ENCODE data around the gene FGD6. TPM values are rescaled to one million over a fixed set of nuclear protein-coding genes. Genes with fewer than 3 reads are reported as not detected.

FGD6 gene
- total RNA-seq, 1 donor from 2014 or later, result 3.7 TPM

GRCh38 chr12:95173392-95174251, 43.6 kb downstream of the FGD6 start:
- intact Hi-C loops (cut with micrococcal nuclease), result no loop called here
- no peak for TF ChIP-seq CTCF (IDR thresholded peaks at IDR 0.05)
- ChIA-PET CTCF (no interaction called here), POLR2A (no interaction called here)
- no peaks in the 10 kb centered on the region for H3K27me3 Mint-ChIP-seq
- peaks cover 2% of the 10 kb centered on the region for H3K36me3 Mint-ChIP-seq (ENCODE audit: low read depth)
- no peak for ATAC-seq (ENCODE audit: low read depth)
- H3K9me3 Mint-ChIP-seq, result no peaks in the 10 kb centered on the region
- no peak for DNase-seq
- H3K27ac Mint-ChIP-seq, result no peak overlapping the region
- H3K4me3 Mint-ChIP-seq, result no peak overlapping the region
- no peaks in the 10 kb centered on the region for H3K4me1 Mint-ChIP-seq

GRCh38 chr12:95169368-95169767, 47.9 kb downstream of the FGD6 start:
- ATAC-seq (ENCODE audit: low read depth) (no peak), DNase-seq (no peak)
- Mint-ChIP-seq H3K27ac (no peak overlapping the region), H3K36me3 (ENCODE audit: low read depth) (peaks cover 2% of the 10 kb centered on the region), H3K4me1 (no peaks in the 10 kb centered on the region), H3K4me3 (no peak overlapping the region), H3K9me3 (no peaks in the 10 kb centered on the region), H3K27me3 (no peaks in the 10 kb centered on the region)
- intact Hi-C loops (cut with micrococcal nuclease), result no loop called here
- CTCF ChIA-PET, result no interaction called here
- no peak for TF ChIP-seq CTCF (IDR thresholded peaks at IDR 0.05)
- POLR2A ChIA-PET, result no interaction called here

- no peaks in the 10 kb centered on the region for H3K27me3 Mint-ChIP-seq
- no peaks in the 10 kb centered on the region for H3K9me3 Mint-ChIP-seq
- POLR2A ChIA-PET, result no interaction called here
- TF ChIP-seq CTCF (IDR thresholded peaks at IDR 0.05), result no peak
- ATAC-seq (ENCODE audit: low read depth) (no peak), DNase-seq (no peak)
- H3K4me1 Mint-ChIP-seq, result no peaks in the 10 kb centered on the region
- H3K27ac Mint-ChIP-seq, result no peak overlapping the region
- H3K36me3 Mint-ChIP-seq (ENCODE audit: low read depth), result peaks cover 2% of the 10 kb centered on the region
- CTCF ChIA-PET, result no interaction called here
- no peak overlapping the region for H3K4me3 Mint-ChIP-seq
- intact Hi-C loops (cut with micrococcal nuclease), result no loop called here
These were observed 48.5 kb downstream of the FGD6 start for GRCh38 chr12:95168746-95169145.

- ChIA-PET CTCF (no interaction called here), POLR2A (interaction anchor here (0.5 kb wide), 1 partner anchor 34 kb away, joined by 6 read pairs; no protein-coding TSS in a partner anchor)
- intact Hi-C loops (cut with micrococcal nuclease), result no loop called here
- Mint-ChIP-seq H3K27ac (no peak overlapping the region), H3K36me3 (ENCODE audit: low read depth) (no peaks in the 10 kb centered on the region), H3K4me3 (no peak overlapping the region), H3K27me3 (no peaks in the 10 kb centered on the region), H3K4me1 (no peaks in the 10 kb centered on the region), H3K9me3 (no peaks in the 10 kb centered on the region)
- TF ChIP-seq CTCF (IDR thresholded peaks at IDR 0.05), result no peak
- no peak for DNase-seq
- no peak for ATAC-seq (ENCODE audit: low read depth)
These were observed 52.6 kb downstream of the FGD6 start for GRCh38 chr12:95164656-95165055.

GRCh38 chr12:95158919-95159318, 58.3 kb downstream of the FGD6 start:
- ChIA-PET POLR2A (no interaction called here), CTCF (no interaction called here)
- DNase-seq (no peak), ATAC-seq (ENCODE audit: low read depth) (no peak)
- Mint-ChIP-seq H3K4me3 (no peak overlapping the region), H3K27ac (no peak overlapping the region), H3K4me1 (no peaks in the 10 kb centered on the region), H3K36me3 (ENCODE audit: low read depth) (peaks cover 5% of the 10 kb centered on the region), H3K27me3 (no peaks in the 10 kb centered on the region), H3K9me3 (peaks cover 9% of the 10 kb centered on the region)
- no peak for TF ChIP-seq CTCF (IDR thresholded peaks at IDR 0.05)
- intact Hi-C loops (cut with micrococcal nuclease), result no loop called here

All from activated B cell treated with CpG ODN at 0.5 μM for 24 hours (primary cell).